Uterus (tissue), 2 donors: ENCODE measurements around the gene PLPPR4.

ENCODE experiments used
- POLR2A ChIP-seq, 2 donors: fragments of 450-650 bp; IDR thresholded peaks; one replicate each; pipeline ENCODE4 v1.6.1; 2016; ENCODE audit warnings: antibody characterized with exemption in 2 of 2, mild to moderate bottlenecking in 1 of 2, moderate library complexity in 1 of 2
- TF ChIP-seq, protein P1 (sequence below), 4 experiments: fragments of 200-600 bp in 2 of 4; fragments of 450-650 bp in 2 of 4; sonication (generic) in 2 of 4; IDR thresholded peaks; one replicate each; pipeline ENCODE4 v1.5.1; 2016 to 2019; ENCODE audit warnings: antibody characterized with exemption in 4 of 4, mild to moderate bottlenecking in 2 of 4, moderate library complexity in 1 of 4

DNA sequence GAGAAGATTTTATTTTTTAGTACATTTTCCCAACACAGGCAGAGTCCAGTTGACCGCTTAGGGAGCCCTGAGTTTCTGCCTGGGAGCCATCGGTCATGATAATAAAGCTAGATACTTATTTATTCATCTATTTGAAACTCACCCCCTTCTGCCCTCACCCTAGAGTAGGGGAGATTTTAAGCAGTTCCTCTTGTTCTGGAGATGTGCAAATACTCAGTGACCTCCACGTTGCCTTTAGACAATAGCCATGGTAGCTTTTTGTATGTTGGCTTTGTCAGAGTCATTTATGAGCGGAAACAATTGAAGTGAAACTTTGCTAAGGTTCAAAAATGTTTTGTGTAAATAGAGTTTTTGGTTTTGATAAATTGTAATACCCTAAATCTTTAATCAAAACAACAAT lies 45.7 kb upstream of the PLPPR4 start:
- TF ChIP-seq, protein P1, sequence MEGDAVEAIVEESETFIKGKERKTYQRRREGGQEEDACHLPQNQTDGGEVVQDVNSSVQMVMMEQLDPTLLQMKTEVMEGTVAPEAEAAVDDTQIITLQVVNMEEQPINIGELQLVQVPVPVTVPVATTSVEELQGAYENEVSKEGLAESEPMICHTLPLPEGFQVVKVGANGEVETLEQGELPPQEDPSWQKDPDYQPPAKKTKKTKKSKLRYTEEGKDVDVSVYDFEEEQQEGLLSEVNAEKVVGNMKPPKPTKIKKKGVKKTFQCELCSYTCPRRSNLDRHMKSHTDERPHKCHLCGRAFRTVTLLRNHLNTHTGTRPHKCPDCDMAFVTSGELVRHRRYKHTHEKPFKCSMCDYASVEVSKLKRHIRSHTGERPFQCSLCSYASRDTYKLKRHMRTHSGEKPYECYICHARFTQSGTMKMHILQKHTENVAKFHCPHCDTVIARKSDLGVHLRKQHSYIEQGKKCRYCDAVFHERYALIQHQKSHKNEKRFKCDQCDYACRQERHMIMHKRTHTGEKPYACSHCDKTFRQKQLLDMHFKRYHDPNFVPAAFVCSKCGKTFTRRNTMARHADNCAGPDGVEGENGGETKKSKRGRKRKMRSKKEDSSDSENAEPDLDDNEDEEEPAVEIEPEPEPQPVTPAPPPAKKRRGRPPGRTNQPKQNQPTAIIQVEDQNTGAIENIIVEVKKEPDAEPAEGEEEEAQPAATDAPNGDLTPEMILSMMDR (IDR thresholded peaks at IDR 0.05): no peak
- no peak for TF ChIP-seq POLR2A (IDR thresholded peaks at IDR 0.05)
